Nephron progenitor cell (in vitro differentiated cells): Measurements from ENCODE around the gene CTNND2.

ENCODE experiments used
- DNase-seq: peaks from one replicate; pipeline ENCODE4 v3.0.0; 2021
- H3K27ac Mint-ChIP-seq: 2 replicates; pipeline ENCODE4 v1.8.0; 2021; ENCODE audit warnings: mild to moderate bottlenecking, moderate library complexity, mixed read lengths
- H3K27me3 Mint-ChIP-seq: 2 replicates; pipeline ENCODE4 v1.8.0; 2021; ENCODE audit warnings: mild to moderate bottlenecking, low read depth, mixed read lengths; ENCODE audit not compliant: poor library complexity
- H3K36me3 Mint-ChIP-seq: 2 replicates; pipeline ENCODE4 v1.8.0; 2021; ENCODE audit warnings: low read depth, mixed read lengths
- H3K4me1 Mint-ChIP-seq: 2 replicates; pipeline ENCODE4 v1.8.0; 2021; ENCODE audit warnings: mixed read lengths
- H3K4me3 Mint-ChIP-seq: 2 replicates; pipeline ENCODE4 v1.8.0; 2021; ENCODE audit warnings: mild to moderate bottlenecking, moderate library complexity, mixed read lengths
- H3K9me3 Mint-ChIP-seq: 2 replicates; pipeline ENCODE4 v1.8.0; 2021; ENCODE audit warnings: mild to moderate bottlenecking, moderate library complexity, mixed read lengths
- TF ChIP-seq, protein P1 (sequence below): fragments of 200-600 bp; sonication (generic); IDR thresholded peaks from 2 replicates; pipeline ENCODE4 v1.5.0; 2021; ENCODE audit warnings: antibody characterized with exemption

The CTNND2 gene

DNA sequence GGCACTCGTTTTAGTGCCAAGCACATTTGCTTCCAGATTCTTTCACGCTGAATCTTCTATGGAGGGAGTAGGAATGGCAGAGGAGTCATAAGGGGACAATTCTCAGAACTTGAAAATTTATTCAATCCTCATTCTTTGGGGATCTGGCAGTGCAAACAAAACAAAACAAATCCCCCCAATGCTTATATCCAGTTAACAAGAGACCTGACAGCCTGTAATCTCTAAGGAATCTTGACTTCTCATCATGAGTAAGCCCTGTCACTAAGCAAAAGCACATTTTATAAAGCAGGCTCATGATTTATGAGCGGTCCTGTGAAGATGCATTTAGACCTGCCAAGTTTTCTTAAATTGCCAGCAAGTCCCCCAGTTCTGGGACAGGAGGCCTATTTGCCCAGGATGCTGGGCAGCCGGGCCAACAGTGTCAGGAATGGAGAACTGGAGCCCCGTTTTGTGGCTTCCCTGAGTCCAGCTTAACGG, 513.9 kb downstream of the CTNND2 start:
- Mint-ChIP-seq H3K36me3 (no peaks in the 10 kb centered on the region), H3K27me3 (peaks cover 44% of the 10 kb centered on the region), H3K4me3 (no peak overlapping the region), H3K27ac (no peak overlapping the region), H3K4me1 (peaks cover 8% of the 10 kb centered on the region), H3K9me3 (peaks cover 4% of the 10 kb centered on the region)
- DNase-seq = no peak
- TF ChIP-seq, protein P1, sequence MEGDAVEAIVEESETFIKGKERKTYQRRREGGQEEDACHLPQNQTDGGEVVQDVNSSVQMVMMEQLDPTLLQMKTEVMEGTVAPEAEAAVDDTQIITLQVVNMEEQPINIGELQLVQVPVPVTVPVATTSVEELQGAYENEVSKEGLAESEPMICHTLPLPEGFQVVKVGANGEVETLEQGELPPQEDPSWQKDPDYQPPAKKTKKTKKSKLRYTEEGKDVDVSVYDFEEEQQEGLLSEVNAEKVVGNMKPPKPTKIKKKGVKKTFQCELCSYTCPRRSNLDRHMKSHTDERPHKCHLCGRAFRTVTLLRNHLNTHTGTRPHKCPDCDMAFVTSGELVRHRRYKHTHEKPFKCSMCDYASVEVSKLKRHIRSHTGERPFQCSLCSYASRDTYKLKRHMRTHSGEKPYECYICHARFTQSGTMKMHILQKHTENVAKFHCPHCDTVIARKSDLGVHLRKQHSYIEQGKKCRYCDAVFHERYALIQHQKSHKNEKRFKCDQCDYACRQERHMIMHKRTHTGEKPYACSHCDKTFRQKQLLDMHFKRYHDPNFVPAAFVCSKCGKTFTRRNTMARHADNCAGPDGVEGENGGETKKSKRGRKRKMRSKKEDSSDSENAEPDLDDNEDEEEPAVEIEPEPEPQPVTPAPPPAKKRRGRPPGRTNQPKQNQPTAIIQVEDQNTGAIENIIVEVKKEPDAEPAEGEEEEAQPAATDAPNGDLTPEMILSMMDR = no peak

DNA sequence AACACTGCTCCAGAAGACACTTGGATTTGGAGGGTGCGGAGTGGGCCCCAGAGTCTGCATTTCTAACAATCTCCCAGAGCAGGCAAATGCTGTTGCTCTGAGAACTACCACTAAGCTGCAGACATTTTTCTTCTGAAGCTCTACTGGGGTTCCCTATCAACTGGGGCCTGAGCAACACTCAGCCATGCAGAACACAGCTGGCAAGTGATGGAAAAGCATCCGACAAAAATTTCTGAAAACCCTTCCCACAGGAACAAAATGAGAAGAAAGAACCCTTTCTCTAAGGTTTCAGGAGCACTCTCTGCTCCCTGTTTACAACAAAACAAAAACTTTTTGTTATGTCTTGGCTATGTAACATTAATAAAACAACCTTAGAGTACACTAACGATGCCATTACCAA, 516.9 kb downstream of the CTNND2 start:
- Mint-ChIP-seq H3K4me1 (peaks cover 15% of the 10 kb centered on the region), H3K4me3 (no peak overlapping the region), H3K27me3 (peaks cover 70% of the 10 kb centered on the region), H3K27ac (no peak overlapping the region), H3K9me3 (peaks cover 4% of the 10 kb centered on the region), H3K36me3 (no peaks in the 10 kb centered on the region)
- TF ChIP-seq, protein P1 = no peak
- DNase-seq = no peak

DNA sequence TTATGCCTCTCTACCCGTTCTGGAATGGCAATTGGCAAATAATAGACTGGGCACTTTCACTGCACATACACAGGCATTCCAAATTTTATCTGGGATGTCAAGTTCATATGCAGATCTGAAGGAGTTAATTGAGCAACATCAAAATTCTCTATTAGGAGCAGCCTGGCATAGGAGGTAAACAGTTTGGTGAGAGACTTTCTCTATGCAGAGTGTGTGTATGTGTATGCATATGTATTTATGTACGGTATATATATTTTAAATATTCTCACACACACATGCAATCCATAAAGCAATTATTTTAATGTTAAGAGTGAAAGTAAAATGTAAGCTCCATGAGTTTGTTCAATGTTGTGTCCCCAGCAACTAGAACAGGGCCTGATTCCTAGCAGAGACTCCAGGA, 517.8 kb downstream of the CTNND2 start:
- Mint-ChIP-seq H3K27me3 (peaks cover 69% of the 10 kb centered on the region), H3K27ac (no peak overlapping the region), H3K4me1 (peaks cover 15% of the 10 kb centered on the region), H3K9me3 (peaks cover 4% of the 10 kb centered on the region), H3K36me3 (no peaks in the 10 kb centered on the region), H3K4me3 (peak overlapping the region; percentile 81)
- DNase-seq = no peak
- TF ChIP-seq, protein P1 = no peak

DNA sequence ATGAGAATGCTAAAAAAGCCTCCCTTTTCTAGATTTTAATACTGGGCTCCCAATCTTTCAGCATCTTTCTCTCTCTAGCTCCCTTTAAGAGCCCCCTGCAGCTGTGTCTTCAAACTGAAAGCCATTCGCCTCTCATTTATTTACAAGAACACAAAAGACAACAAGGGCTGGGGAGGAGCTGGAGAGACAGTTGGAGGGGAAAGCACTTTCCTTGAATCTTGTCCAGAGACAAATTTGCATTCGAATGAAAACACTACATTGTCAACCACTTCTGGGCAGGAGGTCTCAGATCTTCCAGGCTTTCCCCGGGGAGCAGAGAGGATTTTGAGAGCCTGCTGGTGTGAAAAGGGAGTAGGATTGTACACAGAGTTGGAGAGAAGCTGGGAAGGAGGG, 518.3 kb downstream of the CTNND2 start:
- H3K4me1 Mint-ChIP-seq = peaks cover 15% of the 10 kb centered on the region
- no peaks in the 10 kb centered on the region for H3K36me3 Mint-ChIP-seq
- TF ChIP-seq, protein P1 = no peak
- H3K9me3 Mint-ChIP-seq = peaks cover 4% of the 10 kb centered on the region
- H3K27me3 Mint-ChIP-seq = peaks cover 72% of the 10 kb centered on the region
- peak overlapping the region; percentile 81 for H3K4me3 Mint-ChIP-seq
- no peak for DNase-seq
- no peak overlapping the region for H3K27ac Mint-ChIP-seq

DNA sequence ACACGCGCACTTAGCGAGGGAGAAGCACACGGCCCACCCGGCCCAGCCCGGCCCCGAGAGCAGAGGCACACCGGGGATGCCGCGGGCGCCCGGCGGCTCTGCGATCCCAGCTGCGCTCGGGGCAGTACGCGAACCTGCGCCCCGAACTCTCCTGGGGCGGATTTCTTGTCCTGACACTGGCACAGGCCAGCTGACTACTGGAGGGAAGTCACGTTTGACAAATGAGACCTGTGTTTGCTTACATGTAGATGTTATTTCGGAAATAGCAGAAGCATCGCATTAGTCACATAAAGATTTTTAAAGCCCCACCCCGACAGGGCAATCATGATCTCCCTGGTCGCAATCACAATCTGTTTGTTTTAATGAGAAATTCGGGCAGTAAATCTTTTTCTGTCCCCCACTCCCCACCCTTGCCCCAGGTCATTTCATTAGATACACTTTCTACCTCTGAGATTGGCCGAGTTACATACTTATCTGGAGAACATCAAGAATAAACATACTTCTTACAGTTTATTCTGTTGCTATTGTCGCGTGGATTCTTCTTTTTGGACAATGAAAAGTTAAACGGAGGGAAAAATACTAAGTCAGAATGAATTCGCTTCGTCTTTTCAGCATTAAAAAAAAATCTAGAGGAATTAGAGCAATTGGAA, 518.9 kb downstream of the CTNND2 start:
- DNase-seq = no peak
- H3K4me3 Mint-ChIP-seq = peak overlapping the region; percentile 81
- H3K27ac Mint-ChIP-seq = no peak overlapping the region
- TF ChIP-seq, protein P1 = no peak
- H3K36me3 Mint-ChIP-seq = no peaks in the 10 kb centered on the region
- peaks cover 4% of the 10 kb centered on the region for H3K9me3 Mint-ChIP-seq
- peaks cover 76% of the 10 kb centered on the region for H3K27me3 Mint-ChIP-seq
- H3K4me1 Mint-ChIP-seq = peaks cover 15% of the 10 kb centered on the region
